Panc1 (cell line): ENCODE measurements around the gene LZTS3. TPM values are rescaled to one million over a fixed set of nuclear protein-coding genes. Genes with fewer than 3 reads are reported as not detected.

Experiments used
- ATAC-seq: fragments of 200-7000 bp; cut with Tn5 transposase; 2 replicates; pipeline ENCODE4 v1.9.1; 2020; ENCODE audit warnings: mild to moderate bottlenecking, moderate library complexity
- BruUV-seq: library from RNA; stranded (reverse); fragments of 400-500 nt; replicated peaks from 2 replicates; lab custom pipeline; 2021; lab: Mats Ljungman, UMichigan
- CTCF ChIA-PET: fragments of 300-600 bp; sonication (Branson Sonifier 250); formaldehyde crosslinking; loops from one replicate; lab custom pipeline; 2022; ENCODE audit warnings: antibody characterized with exemption; lab: Charles Lee
- POLR2A ChIA-PET: fragments of 300-600 bp; sonication (Branson Sonifier 250); formaldehyde crosslinking; loops from one replicate; lab custom pipeline; 2022; ENCODE audit warnings: antibody characterized with exemption; lab: Charles Lee
- DNase-seq: peaks from one replicate; pipeline ENCODE4 v3.0.0-alpha.2; 2010; ENCODE audit warnings: low read depth, low spot score
- H3K27ac ChIP-seq: 2 replicates; pipeline ENCODE4 v1.5.1; 2011; ENCODE audit warnings: mild to moderate bottlenecking, low read length, inconsistent platforms
- H3K27me3 ChIP-seq: fragments of 200-500 bp; sonication (Bioruptor generic); 2 replicates; pipeline ENCODE4 v1.6.0; 2014; ENCODE audit warnings: low read length, inconsistent platforms; ENCODE audit not compliant: control insufficient read depth, insufficient read depth
- H3K36me3 ChIP-seq: fragments of 200-500 bp; sonication (Bioruptor generic); 2 replicates; pipeline ENCODE4 v1.5.1; 2014; ENCODE audit warnings: inconsistent platforms, mild to moderate bottlenecking, low read length, moderate library complexity; ENCODE audit not compliant: control insufficient read depth, insufficient read depth
- H3K4me1 ChIP-seq: 2 replicates; pipeline ENCODE4 v1.5.1; 2011; ENCODE audit warnings: inconsistent platforms, mild to moderate bottlenecking, low read length, moderate library complexity; ENCODE audit not compliant: control insufficient read depth, insufficient read depth
- H3K4me3 ChIP-seq, 2 experiments: 2 replicates each; pipeline ENCODE4 v1.5.1; 2011 to 2012; ENCODE audit warnings: low read depth in 2 of 2, low read length in 2 of 2, mild to moderate bottlenecking in 2 of 2, inconsistent platforms in 1 of 2, moderate library complexity in 1 of 2
- H3K9me3 ChIP-seq: fragments of 200-500 bp; sonication (Bioruptor generic); 2 replicates; pipeline ENCODE4 v1.5.1; 2014; ENCODE audit warnings: low read depth, mild to moderate bottlenecking, inconsistent platforms, low read length, moderate library complexity; ENCODE audit not compliant: control insufficient read depth, insufficient read depth
- POLR2AphosphoS5 ChIP-seq: IDR thresholded peaks from 2 replicates; pipeline ENCODE4 v1.6.1; 2012; ENCODE audit warnings: mild to moderate bottlenecking, low read depth, low read length, moderate library complexity
- SIN3A ChIP-seq: IDR thresholded peaks from 2 replicates; pipeline ENCODE4 v1.6.1; 2012; ENCODE audit warnings: low read depth, mild to moderate bottlenecking, low read length, moderate library complexity, borderline replicate concordance; ENCODE audit not compliant: insufficient read depth
- TCF7L2 ChIP-seq: IDR thresholded peaks from 2 replicates; pipeline ENCODE4 v1.6.1; 2011; ENCODE audit warnings: mild to moderate bottlenecking, low read depth, low read length, inconsistent platforms
- in situ Hi-C: cut with HindIII; loops from 2 replicates; pipeline ENCODE4 v1.10.0; 2016; ENCODE audit warnings: low sequenced_read_pairs, low pct_unique_long_range_greater_than_20kb
- intact Hi-C: fragments of 100-400 bp; cut with micrococcal nuclease; formaldehyde crosslinking; loops from one replicate; pipeline ENCODE4 v1.10.0; 2022; ENCODE audit not compliant: unreplicated experiment
- total RNA-seq: library from RNA; stranded (reverse); gene quantifications from one replicate; pipeline ENCODE4 v1.2.1, GENCODE V29; 2021; ENCODE audit not compliant: unreplicated experiment
- TF ChIP-seq, protein P1 (sequence below): fragments of 450-650 bp; IDR thresholded peaks from 2 replicates; pipeline ENCODE4 v1.5.1; 2017; ENCODE audit warnings: mild to moderate bottlenecking
- TF ChIP-seq, protein P2 (sequence below), 2 experiments: IDR thresholded peaks; 2 replicates each; pipeline ENCODE4 v1.6.1; 2011 to 2012; ENCODE audit warnings: low read depth in 2 of 2, control low read depth in 1 of 2, low read length in 1 of 2, mild to moderate bottlenecking in 1 of 2, moderate library complexity in 1 of 2; ENCODE audit not compliant: insufficient read depth in 1 of 2

The LZTS3 gene
- total RNA-seq, 1 experiment from 2014 or later = 5.2 TPM

DNA sequence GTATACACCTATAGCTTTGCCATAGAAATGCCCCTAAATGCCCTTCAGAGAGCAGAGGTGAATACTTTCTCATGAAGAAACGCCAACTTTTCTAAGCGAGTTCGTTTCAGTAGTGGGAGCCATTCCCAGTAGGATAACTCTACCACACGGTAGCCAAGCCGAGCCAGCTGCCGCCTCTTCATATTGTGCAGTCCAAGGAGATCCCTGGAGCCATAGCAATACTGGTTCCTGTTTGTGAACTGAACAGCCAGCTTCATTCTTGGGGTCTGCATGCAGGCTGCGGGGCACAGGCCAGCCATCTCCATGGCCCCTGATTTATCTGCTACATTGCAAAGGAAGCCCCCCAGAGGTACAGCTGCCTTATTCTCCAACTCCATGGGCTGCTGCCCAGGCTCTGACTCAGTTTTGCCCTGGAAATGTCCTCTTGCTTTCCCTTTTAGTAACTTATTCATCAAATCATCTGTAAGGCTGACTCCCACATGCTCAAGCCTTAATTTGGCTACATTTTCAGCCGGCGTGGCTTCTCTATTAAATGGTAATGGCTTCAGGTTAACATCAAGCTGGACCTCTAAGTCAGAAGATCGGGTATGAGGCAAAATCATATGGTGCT is 26.5 kb downstream of the LZTS3 start:
- Histone ChIP-seq H3K4me3 (no peak overlapping the region), H3K9me3 (no peaks in the 10 kb centered on the region), H3K27me3 (no peaks in the 10 kb centered on the region), H3K27ac (no peak overlapping the region), H3K36me3 (peaks cover 15% of the 10 kb centered on the region), H3K4me1 (no peaks in the 10 kb centered on the region)
- intact Hi-C loops (loop anchor here (5.0 kb wide), 1 partner anchor 270 kb away; no protein-coding TSS in a partner anchor), in situ Hi-C loops (no loop called here)
- ChIA-PET POLR2A (no interaction called here), CTCF (no interaction called here)
- DNase-seq (no peak), ATAC-seq (no peak)
- BruUV-seq = no TSS peak
- TF ChIP-seq POLR2AphosphoS5 (no peak), SIN3A (no peak), TCF7L2 (no peak)
- TF ChIP-seq, protein P1, sequence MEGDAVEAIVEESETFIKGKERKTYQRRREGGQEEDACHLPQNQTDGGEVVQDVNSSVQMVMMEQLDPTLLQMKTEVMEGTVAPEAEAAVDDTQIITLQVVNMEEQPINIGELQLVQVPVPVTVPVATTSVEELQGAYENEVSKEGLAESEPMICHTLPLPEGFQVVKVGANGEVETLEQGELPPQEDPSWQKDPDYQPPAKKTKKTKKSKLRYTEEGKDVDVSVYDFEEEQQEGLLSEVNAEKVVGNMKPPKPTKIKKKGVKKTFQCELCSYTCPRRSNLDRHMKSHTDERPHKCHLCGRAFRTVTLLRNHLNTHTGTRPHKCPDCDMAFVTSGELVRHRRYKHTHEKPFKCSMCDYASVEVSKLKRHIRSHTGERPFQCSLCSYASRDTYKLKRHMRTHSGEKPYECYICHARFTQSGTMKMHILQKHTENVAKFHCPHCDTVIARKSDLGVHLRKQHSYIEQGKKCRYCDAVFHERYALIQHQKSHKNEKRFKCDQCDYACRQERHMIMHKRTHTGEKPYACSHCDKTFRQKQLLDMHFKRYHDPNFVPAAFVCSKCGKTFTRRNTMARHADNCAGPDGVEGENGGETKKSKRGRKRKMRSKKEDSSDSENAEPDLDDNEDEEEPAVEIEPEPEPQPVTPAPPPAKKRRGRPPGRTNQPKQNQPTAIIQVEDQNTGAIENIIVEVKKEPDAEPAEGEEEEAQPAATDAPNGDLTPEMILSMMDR = no peak
- TF ChIP-seq, protein P2, sequence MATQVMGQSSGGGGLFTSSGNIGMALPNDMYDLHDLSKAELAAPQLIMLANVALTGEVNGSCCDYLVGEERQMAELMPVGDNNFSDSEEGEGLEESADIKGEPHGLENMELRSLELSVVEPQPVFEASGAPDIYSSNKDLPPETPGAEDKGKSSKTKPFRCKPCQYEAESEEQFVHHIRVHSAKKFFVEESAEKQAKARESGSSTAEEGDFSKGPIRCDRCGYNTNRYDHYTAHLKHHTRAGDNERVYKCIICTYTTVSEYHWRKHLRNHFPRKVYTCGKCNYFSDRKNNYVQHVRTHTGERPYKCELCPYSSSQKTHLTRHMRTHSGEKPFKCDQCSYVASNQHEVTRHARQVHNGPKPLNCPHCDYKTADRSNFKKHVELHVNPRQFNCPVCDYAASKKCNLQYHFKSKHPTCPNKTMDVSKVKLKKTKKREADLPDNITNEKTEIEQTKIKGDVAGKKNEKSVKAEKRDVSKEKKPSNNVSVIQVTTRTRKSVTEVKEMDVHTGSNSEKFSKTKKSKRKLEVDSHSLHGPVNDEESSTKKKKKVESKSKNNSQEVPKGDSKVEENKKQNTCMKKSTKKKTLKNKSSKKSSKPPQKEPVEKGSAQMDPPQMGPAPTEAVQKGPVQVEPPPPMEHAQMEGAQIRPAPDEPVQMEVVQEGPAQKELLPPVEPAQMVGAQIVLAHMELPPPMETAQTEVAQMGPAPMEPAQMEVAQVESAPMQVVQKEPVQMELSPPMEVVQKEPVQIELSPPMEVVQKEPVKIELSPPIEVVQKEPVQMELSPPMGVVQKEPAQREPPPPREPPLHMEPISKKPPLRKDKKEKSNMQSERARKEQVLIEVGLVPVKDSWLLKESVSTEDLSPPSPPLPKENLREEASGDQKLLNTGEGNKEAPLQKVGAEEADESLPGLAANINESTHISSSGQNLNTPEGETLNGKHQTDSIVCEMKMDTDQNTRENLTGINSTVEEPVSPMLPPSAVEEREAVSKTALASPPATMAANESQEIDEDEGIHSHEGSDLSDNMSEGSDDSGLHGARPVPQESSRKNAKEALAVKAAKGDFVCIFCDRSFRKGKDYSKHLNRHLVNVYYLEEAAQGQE (IDR thresholded peaks at IDR 0.05; ENCODE audit: insufficient read depth in 1 of 2, low read depth in 2 of 2, low read length in 1 of 2) = no peak

DNA sequence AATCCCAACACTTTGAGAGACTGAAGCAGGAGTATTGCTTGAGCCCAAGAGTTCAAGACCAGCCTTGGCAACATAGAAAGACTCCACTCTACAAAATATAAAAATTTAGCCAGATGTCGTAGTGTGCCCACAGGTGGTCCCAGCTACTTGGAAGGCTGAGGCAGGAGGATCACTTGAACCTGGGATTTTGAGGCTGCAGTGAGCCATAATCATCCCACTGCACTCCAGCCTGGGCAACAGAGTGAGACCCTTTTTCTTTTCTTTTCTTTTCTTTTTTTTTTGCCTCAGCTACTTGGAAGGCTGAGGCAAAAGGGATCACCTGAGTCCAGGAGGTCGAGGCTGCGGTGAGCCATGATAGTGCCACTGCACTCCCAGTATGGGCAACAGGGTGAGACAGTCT is 31.6 kb downstream of the LZTS3 start:
- H3K4me1 ChIP-seq = no peaks in the 10 kb centered on the region
- no TSS peak for BruUV-seq
- no peaks in the 10 kb centered on the region for H3K36me3 ChIP-seq
- ChIA-PET POLR2A (no interaction called here), CTCF (no interaction called here)
- no peak for TF ChIP-seq TCF7L2
- TF ChIP-seq, protein P1 = no peak
- TF ChIP-seq, protein P2 (IDR thresholded peaks at IDR 0.05; ENCODE audit: insufficient read depth in 1 of 2, low read depth in 2 of 2, low read length in 1 of 2) = no peak
- in situ Hi-C loops (no loop called here), intact Hi-C loops (no loop called here)
- no peak overlapping the region for H3K27ac ChIP-seq
- no peaks in the 10 kb centered on the region for H3K27me3 ChIP-seq
- H3K4me3 ChIP-seq = no peak overlapping the region
- H3K9me3 ChIP-seq = no peaks in the 10 kb centered on the region
- ATAC-seq = no peak
- DNase-seq = no peak
